ENCODE data around the gene EPHA3.

The EPHA3 gene

GRCh38 chr3:89392991-89393390 lies 285.6 kb downstream of the EPHA3 start:
- H3K4me3 ChIP-seq (replicated peaks; ENCODE audit: insufficient read depth, low read length), result no peak overlapping the region
- no peak for DNase-seq (ENCODE audit: low read depth in 1 of 2, low spot score in 1 of 2)
- no peaks in the 10 kb centered on the region for H3K27me3 ChIP-seq (ENCODE audit: insufficient read depth, poor library complexity, severe bottlenecking)
- no peak overlapping the region for H3K27ac ChIP-seq (replicated peaks)
- TF ChIP-seq REST (IDR thresholded peaks at IDR 0.05; ENCODE audit: insufficient replicate concordance, low read depth) (no peak), SPI1 (IDR thresholded peaks at IDR 0.05; ENCODE audit: borderline replicate concordance, low read depth) (no peak), GABPA (IDR thresholded peaks at IDR 0.05; ENCODE audit: low read depth) (no peak), CTCF (IDR thresholded peaks at IDR 0.05; ENCODE audit: insufficient read depth, low read length) (no peak), POLR2AphosphoS5 (IDR thresholded peaks at IDR 0.05; ENCODE audit: low read depth) (no peak)

- TF ChIP-seq CTCF (IDR thresholded peaks at IDR 0.05; ENCODE audit: insufficient read depth, low read length) (no peak), GABPA (IDR thresholded peaks at IDR 0.05; ENCODE audit: low read depth) (no peak), SPI1 (IDR thresholded peaks at IDR 0.05; ENCODE audit: borderline replicate concordance, low read depth) (no peak), REST (IDR thresholded peaks at IDR 0.05; ENCODE audit: insufficient replicate concordance, low read depth) (no peak), POLR2AphosphoS5 (IDR thresholded peaks at IDR 0.05; ENCODE audit: low read depth) (no peak)
- H3K27me3 ChIP-seq (ENCODE audit: insufficient read depth, poor library complexity, severe bottlenecking), result no peaks in the 10 kb centered on the region
- H3K27ac ChIP-seq (replicated peaks), result no peak overlapping the region
- H3K4me3 ChIP-seq (replicated peaks; ENCODE audit: insufficient read depth, low read length), result no peak overlapping the region
- no peak for DNase-seq (ENCODE audit: low read depth in 1 of 2, low spot score in 1 of 2)
Observed at GRCh38 chr3:89395456-89395855, 288.0 kb downstream of the EPHA3 start.

GRCh38 chr3:89395996-89396395 lies 288.6 kb downstream of the EPHA3 start:
- Histone ChIP-seq H3K27ac (replicated peaks) (no peak overlapping the region), H3K27me3 (ENCODE audit: insufficient read depth, poor library complexity, severe bottlenecking) (no peaks in the 10 kb centered on the region), H3K4me3 (replicated peaks; ENCODE audit: insufficient read depth, low read length) (no peak overlapping the region)
- TF ChIP-seq POLR2AphosphoS5 (IDR thresholded peaks at IDR 0.05; ENCODE audit: low read depth) (no peak), SPI1 (IDR thresholded peaks at IDR 0.05; ENCODE audit: borderline replicate concordance, low read depth) (no peak), REST (IDR thresholded peaks at IDR 0.05; ENCODE audit: insufficient replicate concordance, low read depth) (no peak), CTCF (IDR thresholded peaks at IDR 0.05; ENCODE audit: insufficient read depth, low read length) (no peak), GABPA (IDR thresholded peaks at IDR 0.05; ENCODE audit: low read depth) (no peak)
- DNase-seq (ENCODE audit: low read depth in 1 of 2, low spot score in 1 of 2), result no peak

Data from HL-60 (cell line).